HG03460 (cell line): Measurements from ENCODE around the gene SMDT1.
"Not testable (repeated sequence)": the region's sequence is repeated elsewhere in the genome, so short reads cannot be mapped to it uniquely, and the experiment has no call there.

Source experiments
- ATAC-seq: cut with Tn5 transposase; IDR thresholded peaks from one replicate; pipeline ENCODE4 v1.9.1; 2021; ENCODE audit not compliant: unreplicated experiment

Gene SMDT1

DNA sequence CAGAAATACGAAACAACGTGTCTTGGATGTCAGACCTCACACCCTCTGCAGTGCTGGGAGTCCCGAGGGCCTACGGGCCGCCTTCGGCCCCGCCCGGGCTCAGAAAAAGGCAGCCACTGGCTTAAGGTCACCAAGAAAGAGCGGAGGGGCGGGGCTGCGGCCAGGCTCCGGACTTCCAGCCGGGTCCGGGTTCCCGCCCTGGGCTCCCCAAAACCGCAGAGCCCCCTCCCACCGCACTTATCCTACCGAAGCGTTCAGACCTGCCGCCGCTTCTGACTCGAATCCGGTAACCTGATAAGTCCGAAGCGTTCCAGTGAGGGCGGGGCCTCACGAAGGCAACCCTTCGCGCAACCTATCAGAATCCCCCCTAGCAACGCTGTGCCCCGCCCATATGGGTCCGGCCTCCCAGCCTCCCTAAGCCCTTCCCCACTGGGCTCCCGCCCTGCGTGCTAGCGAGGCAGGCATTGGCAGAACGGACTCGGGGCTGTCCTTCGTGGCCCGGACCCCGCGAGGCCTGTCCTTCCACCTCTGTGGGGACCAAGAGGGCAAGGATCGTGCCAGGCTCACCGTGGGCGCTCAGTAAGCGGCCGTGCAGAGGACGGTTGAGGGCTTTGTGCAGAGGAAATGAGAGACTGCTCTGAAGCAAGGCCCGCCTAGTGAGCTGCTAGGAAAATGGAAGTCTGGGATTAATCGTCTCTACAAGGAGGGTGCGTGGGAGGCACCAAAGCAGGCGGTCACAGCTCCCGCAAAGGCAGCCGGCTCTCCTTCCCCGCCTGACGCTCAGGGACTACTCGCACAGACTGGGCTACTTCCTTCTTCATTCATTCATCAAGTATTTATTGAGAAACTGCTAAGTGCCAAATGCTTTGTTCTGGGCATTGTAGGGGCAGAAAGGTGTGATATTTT lies 8.7 kb upstream of the SMDT1 start, which contains the start of gene NAGA:
NAGA (minus strand) TSS at position 296 of the 906 bp plus-strand sequence. CDS start 515 bp downstream, outside the sequence.
- peak; percentile 85 for ATAC-seq

DNA sequence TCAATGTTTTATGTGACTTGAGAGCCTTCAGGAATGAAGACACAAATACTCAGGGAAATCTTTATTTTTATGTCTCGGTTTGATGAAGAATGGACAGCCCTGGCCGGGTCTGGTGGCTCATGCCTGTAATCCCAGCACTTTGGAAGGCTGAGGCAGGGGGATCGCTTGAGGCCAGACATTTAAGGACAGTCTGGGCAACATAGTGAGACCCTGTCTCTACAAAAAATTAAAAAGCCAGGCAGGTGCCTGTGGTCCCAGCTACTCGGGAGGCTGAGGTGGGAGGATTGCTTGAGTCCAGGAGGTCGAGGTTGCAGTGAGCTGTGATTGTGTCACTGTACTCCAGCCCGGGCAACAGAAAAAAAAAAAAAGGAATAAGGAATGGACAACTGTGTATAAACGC lies 8.0 kb upstream of the SMDT1 start:
- ATAC-seq = not testable (repeated sequence)

DNA sequence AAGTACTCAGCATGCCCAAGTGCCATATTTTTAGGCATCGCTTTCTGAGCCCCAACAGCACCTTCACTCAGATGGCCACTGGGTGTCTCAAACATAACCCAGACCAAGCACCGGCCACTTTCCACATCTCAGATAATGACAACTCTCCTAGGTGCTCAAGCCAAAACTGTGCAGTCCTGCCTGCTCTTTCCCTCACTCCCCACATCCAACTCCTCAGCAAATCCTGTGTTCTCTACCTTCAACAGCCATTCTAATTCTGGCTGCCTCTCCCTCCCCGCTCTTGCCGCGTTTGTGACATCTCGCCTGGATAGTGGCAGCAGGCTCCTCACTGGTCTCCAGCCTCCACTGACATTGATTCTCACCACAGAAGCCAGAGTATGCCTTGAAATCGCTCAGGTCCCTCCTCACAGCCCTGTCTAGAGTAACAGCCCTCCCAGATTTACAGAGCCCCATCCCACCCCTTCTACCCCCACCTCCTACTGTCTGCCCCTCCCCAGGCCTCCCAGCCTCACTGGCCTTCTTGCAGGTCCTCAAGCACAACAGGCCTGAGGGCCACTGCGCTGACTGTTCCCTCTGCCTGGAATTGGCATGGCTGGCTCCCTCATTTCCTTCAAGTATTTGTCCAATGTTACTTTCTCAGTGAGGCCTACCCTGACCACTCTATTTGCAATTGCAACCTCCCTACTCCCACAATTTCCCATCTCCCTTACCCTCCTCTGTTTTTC lies 6.7 kb upstream of the SMDT1 start:
- ATAC-seq = no peak

DNA sequence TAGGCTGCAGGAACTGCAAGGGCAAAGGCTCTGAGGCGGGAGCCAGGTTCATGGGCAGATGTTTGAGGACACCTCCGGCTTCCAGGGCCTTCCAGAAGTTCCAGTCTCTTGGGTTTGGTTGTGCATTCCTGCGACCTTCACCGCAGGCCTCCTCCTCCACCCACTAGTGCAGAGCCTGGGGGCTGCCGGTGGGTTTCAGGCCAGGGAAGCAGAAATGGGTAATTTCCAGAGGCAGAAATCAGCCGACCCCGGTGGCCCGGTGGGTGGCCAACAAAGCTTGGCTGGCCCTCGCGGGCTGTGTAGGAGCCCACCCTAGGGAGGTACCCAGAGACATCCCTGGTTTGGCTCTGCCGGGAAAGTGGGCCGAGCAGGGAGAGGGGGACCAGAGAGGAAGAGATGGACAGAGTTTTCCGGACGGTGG lies 5.9 kb upstream of the SMDT1 start:
- no peak for ATAC-seq

DNA sequence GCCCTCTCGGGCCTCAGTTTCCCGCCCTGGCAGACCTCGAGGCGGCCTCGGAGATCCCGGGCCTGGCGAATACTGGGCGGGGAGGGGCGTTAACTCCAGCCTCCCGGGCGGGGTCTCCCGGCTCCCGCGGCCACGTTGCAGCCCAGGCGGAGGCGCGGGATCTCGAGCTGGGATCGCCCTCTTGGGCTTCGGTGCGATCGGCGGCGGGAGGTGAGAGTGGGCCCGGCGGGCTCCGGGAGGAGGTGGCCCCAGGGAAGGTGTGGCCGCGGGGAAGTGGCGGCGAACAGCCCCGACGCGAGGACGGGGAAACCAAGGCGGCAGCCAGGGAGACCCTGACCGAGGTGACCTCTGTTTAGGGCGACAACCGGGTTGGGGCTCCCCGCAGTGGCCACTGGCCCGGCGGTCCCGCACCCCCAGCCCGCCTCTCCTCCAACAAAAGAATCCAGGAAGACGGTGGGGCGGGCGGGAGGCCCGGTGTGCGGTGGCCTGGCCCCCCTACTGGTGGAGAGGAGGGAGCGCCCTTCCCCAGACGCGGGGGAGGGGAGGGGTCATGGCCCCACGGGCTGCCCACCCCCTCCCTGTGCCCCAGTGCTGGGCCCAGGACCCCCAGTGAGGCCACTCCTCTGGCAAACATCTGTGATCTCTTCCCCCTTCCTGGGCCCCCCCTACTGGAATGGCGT lies 5.2 kb upstream of the SMDT1 start, which contains the start of gene PHETA2:
PHETA2 (plus strand) TSS at position 117 of the 680 bp plus-strand sequence. CDS start 3,046 bp downstream, outside the sequence.
- no peak for ATAC-seq

DNA sequence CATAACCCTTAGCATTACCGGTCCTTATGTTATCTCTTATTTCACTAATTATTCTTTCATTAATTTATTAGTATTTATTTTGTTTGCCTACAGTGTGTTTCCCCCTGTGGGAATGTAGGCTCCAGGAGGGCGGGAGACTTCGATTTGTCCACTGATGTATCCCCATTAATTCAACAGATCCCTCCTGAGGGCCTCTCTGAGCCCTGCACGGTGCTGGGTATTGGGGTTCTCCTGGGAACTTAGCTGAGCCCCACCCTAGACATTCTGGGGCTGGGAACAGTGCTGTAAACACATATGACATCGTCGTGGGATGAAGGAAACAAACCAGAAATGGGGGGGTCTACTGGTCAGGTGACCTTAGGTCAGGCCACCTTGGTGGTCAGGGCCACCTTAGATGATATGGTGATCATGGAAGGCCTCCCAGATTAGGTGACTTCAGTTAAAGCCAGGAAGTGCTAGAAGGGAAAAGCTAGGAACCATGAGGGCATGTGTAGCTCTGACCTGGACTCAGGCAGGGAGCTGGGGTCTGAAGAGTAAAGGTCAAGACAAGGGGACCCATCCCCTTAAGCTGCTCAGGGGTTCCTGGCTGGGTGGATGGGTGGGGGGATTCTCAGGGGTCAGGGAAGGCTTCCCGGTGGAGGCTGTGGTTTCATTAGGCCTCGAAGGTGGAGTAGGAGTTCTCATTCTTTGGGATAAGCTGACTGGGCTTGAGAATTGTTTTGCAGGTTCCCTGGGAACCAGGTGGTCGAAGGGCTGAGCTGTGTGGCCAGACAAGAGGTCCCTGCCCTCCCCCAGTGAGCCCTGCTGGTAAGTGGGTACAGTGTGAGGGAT lies 4.4 kb upstream of the SMDT1 start:
- ATAC-seq = no peak

DNA sequence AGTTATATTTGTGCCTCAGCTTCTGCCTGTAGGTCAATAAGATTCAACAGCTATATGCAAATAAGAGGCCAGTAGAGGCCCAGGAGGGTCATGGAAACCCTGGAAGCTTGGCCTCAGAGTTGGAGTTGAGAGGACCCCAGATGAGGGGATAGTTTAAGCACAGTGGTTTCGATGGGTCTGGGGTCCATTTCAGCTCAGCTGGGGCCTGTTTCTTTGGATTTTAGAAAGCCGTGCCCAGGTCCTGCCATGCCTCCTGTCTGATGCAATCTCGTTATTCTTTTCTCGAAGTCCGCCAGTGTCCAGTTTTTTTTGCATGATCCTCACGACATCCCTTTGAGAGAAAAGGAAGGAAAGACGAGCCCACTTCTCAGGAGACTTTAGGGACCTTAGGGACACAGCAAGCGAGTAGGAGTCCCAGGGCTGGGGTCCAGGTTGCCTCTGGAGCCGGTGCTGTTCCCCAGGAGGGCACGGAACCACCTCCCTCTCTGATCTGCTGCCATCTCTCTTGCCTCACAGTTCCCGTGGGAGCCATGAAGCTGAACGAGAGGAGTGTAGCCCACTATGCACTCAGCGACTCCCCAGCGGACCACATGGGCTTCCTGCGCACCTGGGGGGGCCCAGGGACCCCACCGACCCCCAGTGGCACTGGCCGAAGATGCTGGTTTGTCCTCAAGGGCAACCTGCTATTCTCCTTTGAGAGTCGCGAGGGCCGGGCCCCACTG lies 2.6 kb upstream of the SMDT1 start:
- no peak for ATAC-seq

DNA sequence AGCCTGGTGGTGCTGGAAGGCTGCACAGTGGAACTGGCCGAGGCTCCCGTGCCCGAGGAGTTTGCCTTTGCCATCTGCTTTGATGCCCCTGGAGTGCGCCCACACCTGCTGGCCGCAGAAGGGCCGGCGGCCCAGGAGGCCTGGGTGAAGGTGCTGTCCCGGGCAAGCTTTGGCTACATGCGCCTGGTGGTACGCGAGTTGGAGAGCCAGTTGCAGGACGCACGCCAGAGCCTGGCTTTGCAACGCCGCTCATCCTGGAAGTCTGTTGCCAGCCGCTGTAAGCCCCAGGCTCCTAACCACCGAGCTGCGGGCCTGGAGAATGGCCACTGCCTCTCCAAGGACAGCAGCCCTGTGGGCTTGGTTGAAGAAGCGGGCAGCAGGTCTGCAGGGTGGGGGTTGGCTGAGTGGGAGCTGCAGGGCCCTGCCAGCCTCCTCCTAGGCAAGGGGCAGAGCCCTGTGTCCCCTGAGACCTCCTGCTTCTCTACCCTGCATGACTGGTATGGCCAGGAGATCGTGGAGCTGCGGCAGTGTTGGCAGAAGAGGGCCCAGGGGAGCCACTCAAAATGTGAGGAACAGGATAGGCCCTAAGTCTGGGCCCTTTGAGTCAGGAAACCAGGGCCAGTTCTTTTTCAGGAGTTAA lies 1.9 kb upstream of the SMDT1 start:
- no peak for ATAC-seq

DNA sequence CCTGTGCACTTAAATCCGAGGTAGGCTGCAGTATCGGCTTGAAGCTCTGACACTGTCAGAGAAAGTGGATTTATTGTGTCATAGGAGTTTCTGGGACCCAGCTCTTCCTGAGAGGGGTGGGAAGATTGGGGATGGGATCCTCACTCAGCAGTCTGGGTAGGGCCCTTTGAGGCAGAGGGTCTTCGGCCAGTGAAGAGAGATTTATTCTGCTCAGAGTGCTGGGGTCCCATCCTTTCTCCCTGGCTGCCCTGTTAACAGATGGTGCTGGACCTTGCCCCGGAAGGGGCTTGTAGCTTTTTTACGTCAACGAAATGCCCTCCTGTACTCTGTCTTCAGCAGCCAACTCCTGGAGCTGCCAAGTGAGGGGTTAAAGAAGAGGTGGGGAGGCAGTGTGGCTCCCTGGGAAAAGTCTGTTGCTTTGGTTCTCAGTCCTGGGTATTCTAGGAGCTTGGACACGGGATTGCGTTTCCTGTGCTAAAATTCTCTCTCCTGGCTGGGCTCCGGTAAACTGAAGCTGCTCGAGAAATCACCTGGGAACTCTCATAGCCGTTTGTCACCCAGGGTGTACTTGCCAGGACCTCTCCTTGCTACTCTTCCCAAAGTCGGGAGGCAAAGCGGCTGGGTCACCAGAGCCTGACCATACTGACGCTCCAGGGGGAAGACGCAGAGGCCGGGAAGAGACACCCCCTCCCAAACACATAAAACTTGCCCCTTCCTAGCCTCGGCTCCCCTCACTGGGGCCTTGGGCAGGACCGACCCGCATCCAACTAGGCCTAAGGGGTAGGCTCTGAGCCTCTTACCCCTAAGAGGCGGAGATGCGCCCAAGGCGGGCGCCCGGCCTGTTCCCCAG lies 806 bp upstream of the SMDT1 start:
- ATAC-seq = no peak

DNA sequence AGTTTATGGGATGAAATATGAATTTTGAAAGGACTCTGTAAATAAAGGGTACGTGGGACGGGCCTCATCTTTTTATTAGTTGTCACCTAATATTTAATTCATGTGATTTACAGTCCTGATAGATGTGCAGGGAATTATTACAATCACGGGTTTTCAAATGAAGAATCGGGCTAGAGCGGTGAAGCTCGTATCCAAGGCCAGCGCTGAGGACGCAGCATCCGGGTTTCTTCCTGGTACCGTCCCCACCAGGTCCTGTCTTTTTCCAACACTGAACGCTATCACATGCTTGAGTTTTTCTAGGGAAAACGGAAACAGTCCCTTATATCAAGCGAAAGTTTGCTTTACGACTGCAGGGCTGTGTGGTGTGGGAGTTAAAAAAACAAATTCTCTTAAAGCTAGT lies 787 bp downstream of the SMDT1 start:
- ATAC-seq = no peak

DNA sequence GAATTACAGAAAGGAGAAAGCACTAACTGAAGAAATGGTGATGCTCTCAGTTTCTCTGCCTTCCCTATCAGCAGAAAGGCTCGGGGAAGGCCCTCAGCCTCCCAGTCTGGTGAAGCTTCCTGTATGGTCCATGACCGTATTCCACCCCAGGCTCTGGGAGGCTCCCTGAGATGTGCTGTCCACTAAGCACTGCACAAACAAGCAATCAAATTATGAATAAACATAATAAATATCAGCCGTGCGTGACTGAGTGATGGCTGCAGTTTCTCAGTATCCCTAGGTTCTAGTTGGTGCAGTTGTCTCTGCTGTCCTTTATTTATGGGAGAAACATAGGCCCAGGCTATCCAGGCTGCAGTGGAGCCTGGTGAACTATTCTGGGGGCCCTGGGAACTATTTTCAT lies 3.6 kb downstream of the SMDT1 start:
- no peak for ATAC-seq

DNA sequence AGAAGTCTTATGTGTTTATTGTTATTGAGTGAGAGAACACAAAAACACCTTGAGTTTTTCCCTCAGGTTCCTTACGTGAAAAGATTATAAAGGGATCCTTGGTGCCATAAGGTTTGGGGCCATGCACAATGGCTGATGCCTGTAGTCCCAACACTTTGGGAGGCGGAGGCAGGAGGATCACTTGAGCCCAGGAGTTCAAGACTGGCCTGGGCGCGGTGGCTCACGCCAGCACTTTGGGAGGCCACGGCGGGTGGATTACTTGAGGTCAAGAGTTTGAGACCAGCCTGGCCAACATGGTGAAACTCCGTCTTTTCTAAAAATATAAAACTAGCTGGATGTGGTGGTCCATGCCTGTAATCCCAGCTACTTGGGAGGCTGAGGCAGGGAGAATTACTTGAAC lies 5.4 kb downstream of the SMDT1 start:
- ATAC-seq = no peak

DNA sequence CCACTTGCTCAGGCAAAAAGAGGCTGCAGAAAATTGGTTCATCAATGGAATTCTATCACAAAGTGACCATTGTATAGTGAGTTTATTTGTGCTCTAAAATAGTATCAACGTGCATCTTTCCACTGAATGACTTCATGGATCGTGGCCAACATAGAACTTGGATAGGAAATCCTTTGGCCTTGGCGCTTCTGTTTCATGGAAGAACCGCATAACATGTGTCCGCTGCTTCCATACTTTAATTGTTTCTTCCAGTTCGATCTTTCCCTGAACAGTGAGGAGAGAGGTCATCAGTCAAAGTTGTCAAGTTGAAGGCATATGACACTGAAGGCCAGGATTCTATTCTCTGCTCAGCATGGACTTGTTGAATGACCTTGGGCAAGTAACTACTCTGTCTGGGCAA lies 6.6 kb downstream of the SMDT1 start:
- ATAC-seq = no peak

DNA sequence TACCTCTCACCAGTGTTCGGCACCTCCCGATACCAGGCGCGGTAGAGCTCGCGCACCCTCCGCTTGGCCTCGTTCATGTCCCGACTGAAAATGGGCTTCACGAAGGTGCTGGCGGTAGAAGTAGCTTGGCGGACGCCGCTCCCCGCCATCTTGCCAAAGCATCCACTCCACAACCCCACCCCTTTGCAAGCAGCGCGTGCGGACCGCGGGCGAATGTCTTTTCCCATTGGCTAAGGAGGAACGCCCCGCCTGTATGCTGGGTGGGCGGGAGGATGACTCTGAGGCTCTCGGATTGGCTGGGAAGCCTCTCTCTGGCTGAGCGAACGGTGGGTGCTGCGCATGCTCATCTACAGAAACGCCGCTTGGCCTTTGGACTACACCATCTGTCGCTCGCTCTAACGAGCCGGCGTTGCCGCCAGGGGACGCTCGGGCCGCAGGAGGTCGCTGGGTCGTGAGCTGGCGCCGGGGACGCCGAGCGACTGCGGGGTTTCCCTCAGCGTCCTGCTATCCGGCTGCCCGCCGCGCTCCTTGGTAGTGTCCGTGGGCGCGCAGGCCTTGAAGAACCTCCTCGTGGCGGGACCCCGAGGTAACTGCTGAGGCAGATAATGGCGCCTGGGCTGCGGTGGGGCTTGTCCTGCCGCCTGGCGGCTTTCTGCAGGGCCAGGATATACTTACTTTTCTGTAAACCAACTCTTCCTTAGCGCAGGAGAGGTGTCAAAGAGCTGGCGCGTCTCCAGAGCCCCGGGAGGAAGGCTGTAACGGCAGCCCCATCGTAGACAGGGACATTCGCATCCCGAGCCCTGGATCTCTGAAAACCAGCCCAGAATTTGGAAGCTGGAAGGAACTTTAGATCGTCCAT lies 11.3 kb downstream of the SMDT1 start, which contains the start of gene NDUFA6:
NDUFA6 (minus strand) TSS at position 177 of the 859 bp plus-strand sequence; CDS start at position 149, 28 bp downstream.
- ATAC-seq = peak; percentile 85

DNA sequence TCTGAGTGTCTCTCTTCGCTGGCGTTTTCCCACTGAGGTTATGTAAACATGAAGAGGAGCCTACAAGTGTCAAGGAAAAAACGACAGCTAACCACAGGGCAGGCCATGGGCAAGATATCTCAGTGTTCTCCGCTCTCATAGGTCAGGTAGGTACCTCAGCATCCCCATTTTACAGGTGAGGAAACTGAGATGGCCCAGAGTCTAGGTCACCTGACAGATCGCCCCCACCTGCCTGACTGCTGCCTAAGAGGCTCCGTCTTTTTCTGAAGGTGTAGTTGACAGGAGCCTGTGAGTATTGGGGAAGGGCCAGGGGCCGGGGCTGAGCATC lies 11.9 kb downstream of the SMDT1 start:
- no peak for ATAC-seq

DNA sequence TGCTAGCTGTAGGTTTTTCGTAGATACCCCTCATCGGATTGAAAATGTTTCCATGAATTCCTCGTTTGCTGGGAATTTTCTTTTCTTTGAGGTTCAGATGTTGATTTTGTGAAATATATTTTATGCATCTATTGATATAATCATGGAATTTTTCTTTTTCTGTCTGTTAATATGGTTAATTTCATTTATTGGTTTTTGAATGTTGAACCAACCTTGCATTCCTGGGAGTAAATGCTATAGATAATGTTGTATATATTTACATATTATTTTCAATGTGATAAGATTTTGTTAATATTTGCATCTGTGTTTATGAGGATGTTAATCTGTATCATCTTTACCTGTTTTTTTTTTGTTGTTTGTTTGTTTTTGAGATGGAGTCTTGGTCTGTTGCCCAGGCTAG lies 21.7 kb downstream of the SMDT1 start:
- no peak for ATAC-seq

DNA sequence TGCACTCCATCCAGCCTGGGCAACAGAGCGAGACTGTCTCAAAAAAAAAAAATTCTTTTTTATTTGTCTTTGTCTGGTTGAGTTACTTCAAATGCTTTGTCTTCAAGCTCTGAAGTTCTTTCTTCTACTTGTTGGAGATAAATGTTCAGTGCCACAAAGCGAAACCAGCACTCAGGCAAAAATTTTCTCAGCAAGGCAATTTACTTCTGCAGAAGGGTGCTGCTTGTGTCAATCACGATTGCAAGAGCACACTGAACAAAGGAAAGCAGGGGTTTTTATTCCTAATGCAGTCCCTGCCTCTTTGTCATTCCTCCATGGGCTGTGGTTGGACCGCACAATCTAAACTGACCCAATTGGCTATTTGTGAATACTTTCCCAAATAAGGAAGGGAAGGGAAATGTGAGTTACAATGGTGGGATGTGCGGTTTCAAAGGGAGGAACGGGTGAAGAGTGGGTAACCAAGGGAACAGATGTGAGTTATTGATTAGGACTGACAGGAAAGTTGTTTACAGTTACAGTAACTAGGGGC lies 24.9 kb downstream of the SMDT1 start:
- not testable (repeated sequence) for ATAC-seq
